GM12878 (cell line): ENCODE results near the gene PPP2R5A. TPM values are rescaled to one million over a fixed set of nuclear protein-coding genes. Genes with fewer than 3 reads are reported as not detected.

Source experiments
- ATAC-seq: fragments of 200-7000 bp; cut with Tn5 transposase; 3 replicates; pipeline ENCODE4 v1.9.1; 2020; ENCODE audit warnings: mild to moderate bottlenecking, moderate library complexity
- BruUV-seq: library from RNA; stranded (reverse); fragments of 400-500 nt; replicated peaks from 2 replicates; lab custom pipeline; 2021; lab: Mats Ljungman, UMichigan
- CTCF ChIA-PET: fragments of 300-600 bp; sonication (Branson Sonifier 250); formaldehyde crosslinking; extraction: SDS; loops from one replicate; lab custom pipeline; 2021; ENCODE audit warnings: inconsistent platforms; lab: Yijun Ruan, JAX
- POLR2A ChIA-PET: fragments of 350-600 bp; formaldehyde crosslinking; extraction: SDS; loops from one replicate; lab custom pipeline; 2021; ENCODE audit warnings: inconsistent platforms; lab: Charles Lee
- RAD21 ChIA-PET: fragments of 300-600 bp; sonication (Branson Sonifier 250); formaldehyde crosslinking; loops from one replicate; lab custom pipeline; 2023; ENCODE audit warnings: antibody characterized with exemption; ENCODE audit not compliant: unreplicated experiment; lab: Charles Lee
- SMC1A ChIA-PET: fragments of 300-600 bp; sonication (Branson Sonifier 250); formaldehyde crosslinking; loops from one replicate; lab custom pipeline; 2023; ENCODE audit not compliant: unreplicated experiment, uncharacterized antibody; lab: Charles Lee
- DNase-seq: peaks from one replicate; pipeline ENCODE4 v3.0.0-alpha.2; 2011; ENCODE audit warnings: low read depth, low spot score
- FAIRE-seq: peaks from 3 replicates; lab custom pipeline; 2011; peaks lifted over from hg19 to GRCh38; lab: Jason Lieb, UNC
- H2AFZ ChIP-seq: 2 replicates; pipeline ENCODE4 v1.6.0; 2011; ENCODE audit warnings: low read depth, low read length, control low read depth; ENCODE audit not compliant: control insufficient read depth
- H3K27ac ChIP-seq: 2 replicates; pipeline ENCODE4 v1.5.1; 2011; ENCODE audit warnings: control low read depth; ENCODE audit not compliant: control insufficient read depth, insufficient read depth
- H3K27me3 ChIP-seq, 2 experiments: replicated peaks in 1 of 2; 2 replicates each; pipeline versions ENCODE4 v1.6.0 to v1.6.1; 2011; ENCODE audit warnings: low read length in 1 of 2; ENCODE audit not compliant: control insufficient read depth in 2 of 2, insufficient read depth in 2 of 2
- H3K36me3 ChIP-seq, 2 experiments: 2 replicates each; pipeline ENCODE4 v1.5.1; 2011; ENCODE audit warnings: low read length in 1 of 2; ENCODE audit not compliant: control insufficient read depth in 2 of 2, insufficient read depth in 2 of 2
- H3K4me1 ChIP-seq: 2 replicates; pipeline ENCODE4 v1.6.1; 2011; ENCODE audit warnings: mild to moderate bottlenecking, low read length, moderate library complexity, mixed read lengths; ENCODE audit not compliant: control insufficient read depth, insufficient read depth
- H3K4me2 ChIP-seq: 2 replicates; pipeline ENCODE4 v1.6.0; 2011; ENCODE audit warnings: control low read depth; ENCODE audit not compliant: control insufficient read depth, insufficient read depth
- H3K4me3 ChIP-seq: fragments of 200-600 bp; sonication (generic); 2 replicates; pipeline ENCODE4 v1.5.1; 2016
- H3K79me2 ChIP-seq: 2 replicates; pipeline ENCODE4 v1.6.0; 2011; ENCODE audit warnings: low read length; ENCODE audit not compliant: control insufficient read depth, insufficient read depth
- H3K9ac ChIP-seq: 2 replicates; pipeline ENCODE4 v1.8.0; 2011; ENCODE audit warnings: low read length, control low read depth, mixed read lengths; ENCODE audit not compliant: control insufficient read depth, insufficient read depth
- H3K9me3 ChIP-seq: replicated peaks from 3 replicates; pipeline ENCODE4 v1.5.1; 2011; ENCODE audit warnings: mild to moderate bottlenecking, low read length; ENCODE audit not compliant: control insufficient read depth, insufficient read depth
- H4K20me1 ChIP-seq: 2 replicates; pipeline ENCODE4 v1.6.0; 2011; ENCODE audit not compliant: control insufficient read depth, insufficient read depth
- CBX5 ChIP-seq: sonication (generic); IDR thresholded peaks from 2 replicates; pipeline ENCODE4 v1.6.1; 2016; ENCODE audit warnings: low read depth, moderate library complexity, mild to moderate bottlenecking, inconsistent platforms
- NFYA ChIP-seq: IDR thresholded peaks from 2 replicates; pipeline ENCODE4 v1.6.1; 2011; ENCODE audit warnings: low read depth, mild to moderate bottlenecking, low read length, improper control_type of control experiment, borderline replicate concordance
- NR2C1 ChIP-seq: fragments of 450-650 bp; IDR thresholded peaks from 2 replicates; pipeline ENCODE4 v1.6.1; 2017; ENCODE audit warnings: antibody characterized with exemption, mild to moderate bottlenecking, moderate library complexity
- POLR2AphosphoS2 ChIP-seq: IDR thresholded peaks from 2 replicates; pipeline ENCODE4 v1.6.1; 2011; ENCODE audit warnings: low read depth, mild to moderate bottlenecking, low read length, improper control_type of control experiment, moderate library complexity
- PRDM15 ChIP-seq: fragments of 450-650 bp; formaldehyde crosslinking; IDR thresholded peaks from 2 replicates; pipeline ENCODE4 v1.4.0; 2020; ENCODE audit warnings: mild to moderate bottlenecking, moderate library complexity
- SKIL ChIP-seq: fragments of 450-650 bp; IDR thresholded peaks from 2 replicates; pipeline ENCODE4 v1.6.1; 2017; ENCODE audit warnings: mild to moderate bottlenecking, low read depth, inconsistent platforms; ENCODE audit not compliant: poor library complexity, severe bottlenecking
- SREBF1 ChIP-seq: IDR thresholded peaks from 2 replicates; pipeline ENCODE4 v1.6.1; 2012; ENCODE audit warnings: mild to moderate bottlenecking, low read length
- SREBF2 ChIP-seq: IDR thresholded peaks from 2 replicates; pipeline ENCODE4 v1.6.1; 2012; ENCODE audit warnings: mild to moderate bottlenecking, low read length
- TARDBP ChIP-seq: IDR thresholded peaks from 2 replicates; pipeline ENCODE4 v1.6.1; 2016; ENCODE audit warnings: borderline replicate concordance
- TCF7 ChIP-seq: IDR thresholded peaks from 2 replicates; pipeline ENCODE4 v1.6.1; 2014; ENCODE audit warnings: antibody characterized with exemption, borderline replicate concordance
- YY1 ChIP-seq: IDR thresholded peaks from 2 replicates; pipeline ENCODE4 v1.6.1; 2011; ENCODE audit warnings: low read depth, mild to moderate bottlenecking, low read length
- ZBTB4 ChIP-seq: fragments of 450-650 bp; formaldehyde crosslinking; IDR thresholded peaks from 2 replicates; pipeline ENCODE4 v1.4.0; 2022; ENCODE audit warnings: mild to moderate bottlenecking, moderate library complexity
- ZNF274 ChIP-seq: IDR thresholded peaks from one replicate; pipeline ENCODE4 v1.8.0; 2011; ENCODE audit not compliant: insufficient read length, insufficient read depth
- in situ Hi-C: fragments of 300-500 bp; cut with MboI; formaldehyde crosslinking; loops from 9 replicates; pipeline ENCODE4 v1.14.3; 2018; ENCODE audit warnings: mixed read lengths
- intact Hi-C: fragments of 100-400 bp; cut with micrococcal nuclease; formaldehyde crosslinking; loops from one replicate; pipeline ENCODE4 v1.14.2; 2022; ENCODE audit not compliant: unreplicated experiment
- polyA plus RNA-seq, 11 experiments: library from polyadenylated mRNA; depleted of rRNA in 4 of 11; unstranded in 6 of 11; stranded (reverse) in 5 of 11; fragments of >200 nt; fragmentation: Nextera tagmentation in 4 of 11; fragmentation: Illumina TruSeq in 1 of 11; extraction: Ambion mirVana in 4 of 11; extraction: Trizol in 1 of 11; gene quantifications; 1 replicate in 1 of 11; 2 replicates in 10 of 11; pipeline versions ENCODE4 v1.2.1 to v1.2.3, GENCODE V29; 2011 to 2016; ENCODE audit warnings: inconsistent platforms in 2 of 11, missing spikeins in 2 of 11, low read depth in 1 of 11
- total RNA-seq, 4 experiments: library from RNA; depleted of rRNA in 3 of 4; stranded (reverse); fragments of >200 nt in 3 of 4; fragmentation: Illumina TruSeq in 1 of 4; extraction: Trizol in 1 of 4; gene quantifications; 2 replicates each; pipeline versions ENCODE4 v1.2.1 to v1.2.3, GENCODE V29; 2013 to 2021

Gene PPP2R5A
- total and polyA plus RNA-seq, 10 of the 15 experiments (the other 5 are each of a cell fraction or from before 2014, with no cell fraction given) = 15.4 to 40.6 (median 32.5) TPM

- BruUV-seq = no TSS peak
- SMC1A ChIA-PET = interaction anchor here (1.9 kb wide), 1 partner anchor 9 kb away, joined by 6 read pairs; no protein-coding TSS in a partner anchor
- Histone ChIP-seq H3K36me3 (peaks cover 0 to 13% of the 10 kb centered on the region in 2 experiments; a peak in 1 of 4 replicates), H3K4me1 (no peaks in the 10 kb centered on the region), H3K4me3 (no peak overlapping the region), H3K27ac (no peak overlapping the region), H3K27me3 (no peaks in the 10 kb centered on the region), H3K79me2 (peaks cover 28% of the 10 kb centered on the region), H3K4me2 (no peak overlapping the region), H2AFZ (no peak overlapping the region), H3K9me3 (no peaks in the 10 kb centered on the region; the same call in 2 of the 3 replicates), H3K9ac (no peak overlapping the region), H4K20me1 (no peaks in the 10 kb centered on the region)
- no peak for ATAC-seq
- intact Hi-C loops = no loop called here
- in situ Hi-C loops = no loop called here
- FAIRE-seq = no peak
- DNase-seq = no peak
- CTCF ChIA-PET = no interaction called here
- RAD21 ChIA-PET = no interaction called here
- POLR2A ChIA-PET = interaction anchor here (1.2 kb wide), 1 partner anchor 9 kb away, joined by 3 read pairs; no protein-coding TSS in a partner anchor
- TF ChIP-seq NR2C1 (no peak), POLR2AphosphoS2 (no peak), SREBF2 (no peak), PRDM15 (CRISPR knock-in tag) (no peak), ZBTB4 (no peak), SKIL (no peak), CBX5 (no peak), TARDBP (no peak), NFYA (no peak), SREBF1 (no peak), YY1 (no peak), ZNF274 (no peak), TCF7 (no peak)
Measured at GRCh38 chr1:212305342-212305741, 20.1 kb downstream of the PPP2R5A start.
